Neural cell (in vitro differentiated cells): ENCODE results near the gene UCK2. TPM values are rescaled to one million over a fixed set of nuclear protein-coding genes. Genes with fewer than 3 reads are reported as not detected.

ENCODE experiments used
- H2AFZ ChIP-seq: fragments of 200-600, 300-800 bp; sonication (generic), shearing (Covaris generic); 2 replicates; pipeline ENCODE4 v1.6.0; 2014; ENCODE audit warnings: low read depth, mild to moderate bottlenecking, antibody characterized with exemption, low read length, moderate library complexity
- H3F3A ChIP-seq: fragments of 200-600 bp; shearing (Covaris generic); 2 replicates; pipeline ENCODE4 v1.6.1; 2016; ENCODE audit warnings: mild to moderate bottlenecking, moderate library complexity, mixed read lengths, antibody characterized with exemption, low read length; ENCODE audit not compliant: insufficient read depth, poor library complexity, severe bottlenecking
- H3K27ac ChIP-seq: fragments of 200-600, 300-800 bp; sonication (generic), shearing (Covaris generic); 2 replicates; pipeline ENCODE4 v1.5.1; 2014; ENCODE audit warnings: mild to moderate bottlenecking, low read length, moderate library complexity
- H3K27me3 ChIP-seq: fragments of 300-800, 200-600 bp; sonication (generic), shearing (Covaris generic); 2 replicates; pipeline ENCODE4 v1.6.0; 2014; ENCODE audit warnings: mild to moderate bottlenecking, low read depth, low read length, moderate library complexity; ENCODE audit not compliant: insufficient read depth
- H3K36me3 ChIP-seq: fragments of 300-800, 200-600 bp; sonication (generic), shearing (Covaris generic); 2 replicates; pipeline ENCODE4 v1.5.1; 2014; ENCODE audit warnings: mild to moderate bottlenecking, antibody characterized with exemption, low read length, moderate library complexity; ENCODE audit not compliant: insufficient read depth
- H3K4me2 ChIP-seq: fragments of 300-800, 200-600 bp; sonication (generic), shearing (Covaris generic); 2 replicates; pipeline ENCODE4 v1.6.0; 2014; ENCODE audit warnings: mild to moderate bottlenecking, low read length
- H3K4me3 ChIP-seq: fragments of 300-800, 200-600 bp; sonication (generic), shearing (Covaris generic); 2 replicates; pipeline ENCODE4 v1.5.1; 2014; ENCODE audit warnings: mild to moderate bottlenecking, low read length, moderate library complexity
- H3K79me2 ChIP-seq: fragments of 200-600 bp; shearing (Covaris generic); replicated peaks from 2 replicates; pipeline ENCODE4 v1.6.0; 2014; ENCODE audit warnings: mild to moderate bottlenecking, low read length, moderate library complexity; ENCODE audit not compliant: insufficient read depth
- H3K9ac ChIP-seq: fragments of 300-800, 200-600 bp; sonication (generic), shearing (Covaris generic); 2 replicates; pipeline ENCODE4 v1.6.1; 2016; ENCODE audit warnings: mild to moderate bottlenecking, low read length, mixed read lengths
- H3K9me2 ChIP-seq: fragments of 200-600 bp; shearing (Covaris generic); 2 replicates; pipeline ENCODE4 v1.6.1; 2016; ENCODE audit warnings: mild to moderate bottlenecking, low read length, mixed read lengths; ENCODE audit not compliant: insufficient read depth
- H3K9me3 ChIP-seq: fragments of 200-600, 300-800 bp; sonication (generic), shearing (Covaris generic); 2 replicates; pipeline ENCODE4 v1.6.1; 2016; ENCODE audit warnings: mild to moderate bottlenecking, mixed run types, low read length, moderate library complexity, mixed read lengths
- H4K20me1 ChIP-seq: fragments of 200-600 bp; shearing (Covaris generic); 2 replicates; pipeline ENCODE4 v1.6.1; 2016; ENCODE audit warnings: mild to moderate bottlenecking, mixed run types; ENCODE audit not compliant: insufficient read depth
- EP300 ChIP-seq: fragments of 450-650 bp; conservative IDR thresholded peaks from 2 replicates; pipeline ENCODE4 v1.6.1; 2014; ENCODE audit warnings: antibody characterized with exemption, mild to moderate bottlenecking, moderate library complexity; ENCODE audit not compliant: poor library complexity, severe bottlenecking
- EZH2 ChIP-seq: fragments of 200-600, 300-800 bp; shearing (Covaris generic), sonication (generic); IDR thresholded peaks from 2 replicates; pipeline ENCODE4 v1.6.1; 2014; ENCODE audit warnings: antibody characterized with exemption, low read length, borderline replicate concordance, mild to moderate bottlenecking; ENCODE audit not compliant: insufficient read depth, poor library complexity, severe bottlenecking
- MXI1 ChIP-seq: fragments of 450-650 bp; conservative IDR thresholded peaks from 2 replicates; pipeline ENCODE4 v1.6.1; 2014; ENCODE audit warnings: antibody characterized with exemption, mild to moderate bottlenecking; ENCODE audit not compliant: poor library complexity, severe bottlenecking
- POLR2AphosphoS5 ChIP-seq: IDR thresholded peaks from 2 replicates; pipeline ENCODE4 v1.6.1; 2012
- RAD21 ChIP-seq: fragments of 450-650 bp; conservative IDR thresholded peaks from 2 replicates; pipeline ENCODE4 v1.6.1; 2014; ENCODE audit warnings: antibody characterized with exemption, mild to moderate bottlenecking, moderate library complexity
- SMC3 ChIP-seq: fragments of 450-650 bp; conservative IDR thresholded peaks from 2 replicates; pipeline ENCODE4 v1.6.1; 2014; ENCODE audit warnings: antibody characterized with exemption, mild to moderate bottlenecking, moderate library complexity; ENCODE audit not compliant: poor library complexity
- TAF1 ChIP-seq: IDR thresholded peaks from 2 replicates; pipeline ENCODE4 v1.6.1; 2012; ENCODE audit warnings: low read depth
- polyA plus RNA-seq: library from polyadenylated mRNA; depleted of rRNA; stranded (reverse); fragments of >200 nt; gene quantifications from 2 replicates; pipeline ENCODE4 v1.2.3, GENCODE V29; 2014
- TF ChIP-seq, protein P1 (sequence below): IDR thresholded peaks from 2 replicates; pipeline ENCODE4 v1.6.1; 2012; ENCODE audit warnings: borderline replicate concordance
- TF ChIP-seq, protein P2 (sequence below): fragments of 450-650 bp; IDR thresholded peaks from 2 replicates; pipeline ENCODE4 v1.5.1; 2014; ENCODE audit warnings: antibody characterized with exemption, mild to moderate bottlenecking, moderate library complexity; ENCODE audit not compliant: poor library complexity, severe bottlenecking

UCK2 gene
- polyA plus RNA-seq, 1 donor from 2014 or later: 36.0 TPM

DNA sequence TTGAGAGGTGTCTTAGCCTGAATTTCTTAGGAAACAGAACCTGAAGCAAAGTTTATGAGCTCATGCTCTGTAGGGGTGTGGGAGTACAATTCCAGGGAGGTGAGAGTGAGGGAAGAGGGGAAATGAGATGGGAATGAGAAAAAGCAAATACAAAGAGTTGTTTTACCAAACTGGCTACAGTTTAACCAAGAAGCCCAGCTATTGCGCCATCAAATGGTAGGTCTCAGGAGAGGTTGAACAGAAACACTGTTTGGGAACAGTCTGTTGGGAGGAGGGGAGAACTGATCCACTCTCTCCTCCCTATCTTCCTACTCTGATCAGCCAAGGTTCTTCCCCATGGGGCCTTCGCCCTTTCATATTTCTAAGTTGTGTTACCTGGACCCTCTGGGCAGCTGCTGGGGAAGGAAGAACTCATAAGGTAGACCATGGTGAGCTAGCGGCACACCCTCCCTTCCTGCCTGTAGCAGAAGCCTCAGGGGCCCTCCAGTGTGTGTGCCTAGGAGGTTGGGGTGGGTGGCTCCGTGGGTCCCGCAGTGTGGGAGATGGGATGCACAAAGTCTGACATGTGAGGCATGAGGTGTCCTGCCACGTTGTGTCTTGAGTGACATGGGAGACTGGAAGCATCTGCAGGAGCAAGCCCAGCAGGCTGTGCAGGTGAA is 120.5 kb downstream of the UCK2 start (continued):
- TF ChIP-seq EZH2: no peak

DNA sequence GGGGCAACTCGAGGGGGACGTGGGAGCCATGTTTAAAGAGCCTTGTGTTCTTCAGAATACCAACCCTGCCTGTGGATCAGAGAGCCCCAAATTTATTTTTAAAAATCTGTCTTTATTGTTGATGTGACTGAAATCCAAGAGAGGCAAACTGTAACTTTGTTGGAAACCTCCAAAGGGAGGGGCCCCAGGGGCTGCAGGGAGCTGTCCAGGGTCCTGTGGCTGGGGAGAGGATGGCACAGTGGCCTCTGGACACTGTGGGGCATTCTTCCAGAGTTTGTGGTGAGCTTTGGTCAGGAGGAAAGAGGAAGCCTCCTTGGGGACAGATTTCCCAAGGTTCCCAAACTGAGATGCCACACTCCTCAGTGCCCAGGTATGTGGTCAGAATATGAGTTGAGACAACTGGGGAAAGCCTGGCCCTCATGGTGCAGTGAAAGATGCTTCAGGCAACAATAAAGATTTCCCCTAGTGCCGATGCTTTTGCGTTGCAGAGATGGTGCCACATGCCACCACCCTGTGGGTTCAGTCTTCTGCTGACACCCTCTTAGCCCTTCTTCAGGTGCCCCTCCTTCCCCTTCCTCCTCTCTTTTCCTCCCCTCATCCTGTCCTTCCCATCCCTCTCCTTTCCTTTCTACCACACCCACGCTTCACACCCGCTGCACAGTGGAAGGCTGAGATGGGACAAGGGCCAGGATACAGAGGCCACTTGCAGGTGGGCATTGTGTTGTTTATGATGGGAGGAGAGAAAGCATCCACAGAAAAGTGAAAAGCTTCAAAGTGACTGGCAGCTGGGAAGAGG is 122.1 kb downstream of the UCK2 start:
- Histone ChIP-seq H3F3A (no peaks in the 10 kb centered on the region), H3K27me3 (no peaks in the 10 kb centered on the region), H3K4me3 (no peak overlapping the region), H3K36me3 (no peaks in the 10 kb centered on the region), H3K27ac (no peak overlapping the region), H3K79me2 (no peaks in the 10 kb centered on the region), H3K9ac (no peak overlapping the region), H4K20me1 (no peaks in the 10 kb centered on the region), H3K9me2 (no peaks in the 10 kb centered on the region), H3K4me2 (no peak overlapping the region), H2AFZ (no peak overlapping the region), H3K9me3 (no peaks in the 10 kb centered on the region)
- TF ChIP-seq, protein P1, sequence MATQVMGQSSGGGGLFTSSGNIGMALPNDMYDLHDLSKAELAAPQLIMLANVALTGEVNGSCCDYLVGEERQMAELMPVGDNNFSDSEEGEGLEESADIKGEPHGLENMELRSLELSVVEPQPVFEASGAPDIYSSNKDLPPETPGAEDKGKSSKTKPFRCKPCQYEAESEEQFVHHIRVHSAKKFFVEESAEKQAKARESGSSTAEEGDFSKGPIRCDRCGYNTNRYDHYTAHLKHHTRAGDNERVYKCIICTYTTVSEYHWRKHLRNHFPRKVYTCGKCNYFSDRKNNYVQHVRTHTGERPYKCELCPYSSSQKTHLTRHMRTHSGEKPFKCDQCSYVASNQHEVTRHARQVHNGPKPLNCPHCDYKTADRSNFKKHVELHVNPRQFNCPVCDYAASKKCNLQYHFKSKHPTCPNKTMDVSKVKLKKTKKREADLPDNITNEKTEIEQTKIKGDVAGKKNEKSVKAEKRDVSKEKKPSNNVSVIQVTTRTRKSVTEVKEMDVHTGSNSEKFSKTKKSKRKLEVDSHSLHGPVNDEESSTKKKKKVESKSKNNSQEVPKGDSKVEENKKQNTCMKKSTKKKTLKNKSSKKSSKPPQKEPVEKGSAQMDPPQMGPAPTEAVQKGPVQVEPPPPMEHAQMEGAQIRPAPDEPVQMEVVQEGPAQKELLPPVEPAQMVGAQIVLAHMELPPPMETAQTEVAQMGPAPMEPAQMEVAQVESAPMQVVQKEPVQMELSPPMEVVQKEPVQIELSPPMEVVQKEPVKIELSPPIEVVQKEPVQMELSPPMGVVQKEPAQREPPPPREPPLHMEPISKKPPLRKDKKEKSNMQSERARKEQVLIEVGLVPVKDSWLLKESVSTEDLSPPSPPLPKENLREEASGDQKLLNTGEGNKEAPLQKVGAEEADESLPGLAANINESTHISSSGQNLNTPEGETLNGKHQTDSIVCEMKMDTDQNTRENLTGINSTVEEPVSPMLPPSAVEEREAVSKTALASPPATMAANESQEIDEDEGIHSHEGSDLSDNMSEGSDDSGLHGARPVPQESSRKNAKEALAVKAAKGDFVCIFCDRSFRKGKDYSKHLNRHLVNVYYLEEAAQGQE: no peak
- TF ChIP-seq SMC3 (no peak), EZH2 (no peak), POLR2AphosphoS5 (no peak), RAD21 (no peak), TAF1 (no peak), EP300 (no peak), MXI1 (no peak)
- TF ChIP-seq, protein P2, sequence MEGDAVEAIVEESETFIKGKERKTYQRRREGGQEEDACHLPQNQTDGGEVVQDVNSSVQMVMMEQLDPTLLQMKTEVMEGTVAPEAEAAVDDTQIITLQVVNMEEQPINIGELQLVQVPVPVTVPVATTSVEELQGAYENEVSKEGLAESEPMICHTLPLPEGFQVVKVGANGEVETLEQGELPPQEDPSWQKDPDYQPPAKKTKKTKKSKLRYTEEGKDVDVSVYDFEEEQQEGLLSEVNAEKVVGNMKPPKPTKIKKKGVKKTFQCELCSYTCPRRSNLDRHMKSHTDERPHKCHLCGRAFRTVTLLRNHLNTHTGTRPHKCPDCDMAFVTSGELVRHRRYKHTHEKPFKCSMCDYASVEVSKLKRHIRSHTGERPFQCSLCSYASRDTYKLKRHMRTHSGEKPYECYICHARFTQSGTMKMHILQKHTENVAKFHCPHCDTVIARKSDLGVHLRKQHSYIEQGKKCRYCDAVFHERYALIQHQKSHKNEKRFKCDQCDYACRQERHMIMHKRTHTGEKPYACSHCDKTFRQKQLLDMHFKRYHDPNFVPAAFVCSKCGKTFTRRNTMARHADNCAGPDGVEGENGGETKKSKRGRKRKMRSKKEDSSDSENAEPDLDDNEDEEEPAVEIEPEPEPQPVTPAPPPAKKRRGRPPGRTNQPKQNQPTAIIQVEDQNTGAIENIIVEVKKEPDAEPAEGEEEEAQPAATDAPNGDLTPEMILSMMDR: no peak

DNA sequence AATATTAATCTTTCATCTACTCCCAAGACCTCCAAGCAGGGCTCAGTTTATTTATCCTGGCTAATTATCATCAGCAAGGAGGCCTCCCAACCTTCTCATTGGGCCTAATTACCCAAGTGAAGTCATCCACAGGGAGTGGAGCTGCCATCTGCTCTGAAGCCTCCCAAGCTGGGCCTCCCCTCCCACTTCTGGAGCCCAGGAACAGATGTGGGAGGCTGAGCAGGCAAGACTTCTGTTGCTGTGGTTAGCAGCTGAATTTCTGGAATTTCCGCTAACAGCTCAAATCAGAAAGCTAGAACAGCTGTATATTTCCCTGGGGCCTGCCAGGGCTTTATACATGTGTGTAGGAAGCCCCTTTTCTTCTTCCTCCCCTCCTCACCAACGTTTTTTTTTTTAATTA is 127.5 kb downstream of the UCK2 start:
- H3K9ac ChIP-seq: no peak overlapping the region
- no peaks in the 10 kb centered on the region for H3K36me3 ChIP-seq

More for the DNA sequence above, 127.5 kb downstream of the UCK2 start:
- Histone ChIP-seq H3K79me2 (no peaks in the 10 kb centered on the region), H3F3A (no peaks in the 10 kb centered on the region), H3K27me3 (no peaks in the 10 kb centered on the region), H3K4me2 (no peak overlapping the region), H3K9me2 (no peaks in the 10 kb centered on the region), H3K27ac (no peak overlapping the region), H3K9me3 (no peaks in the 10 kb centered on the region), H2AFZ (no peak overlapping the region), H4K20me1 (no peaks in the 10 kb centered on the region), H3K4me3 (no peak overlapping the region)
- TF ChIP-seq, protein P2: no peak
- TF ChIP-seq RAD21: no peak
- no peak for TF ChIP-seq MXI1
